Left ventricle myocardium inferior (tissue), 1 donor: Measurements from ENCODE around the gene VWA8. TPM values are rescaled to one million over a fixed set of nuclear protein-coding genes. Genes with fewer than 3 reads are reported as not detected.

Source experiments
- DNase-seq: peaks from one replicate; pipeline ENCODE4 v3.0.0-alpha.2; 2020
- H3K27ac ChIP-seq: fragments of 200-600 bp; replicated peaks from 2 replicates; pipeline ENCODE4 v1.8.0; 2021
- H3K27me3 ChIP-seq: fragments of 200-600 bp; 2 replicates; pipeline ENCODE4 v1.8.0; 2021; ENCODE audit warnings: low read depth
- H3K36me3 ChIP-seq: fragments of 200-600 bp; 2 replicates; pipeline ENCODE4 v1.8.0; 2021
- H3K4me1 ChIP-seq: fragments of 200-600 bp; 2 replicates; pipeline ENCODE4 v1.8.0; 2021
- H3K4me3 ChIP-seq: fragments of 200-600 bp; 2 replicates; pipeline ENCODE4 v1.8.0; 2021; ENCODE audit warnings: mild to moderate bottlenecking, moderate library complexity
- H3K9me3 ChIP-seq: fragments of 200-600 bp; replicated peaks from 2 replicates; pipeline ENCODE4 v1.8.0; 2021
- CTCF ChIP-seq: fragments of 200-600 bp; IDR thresholded peaks from 2 replicates; pipeline ENCODE4 v1.8.0; 2021; ENCODE audit warnings: antibody characterized with exemption, mild to moderate bottlenecking, borderline replicate concordance
- intact Hi-C: fragments of 100-400 bp; cut with micrococcal nuclease; formaldehyde crosslinking; loops from one replicate; pipeline ENCODE4 v1.11.0; 2022
- microRNA-seq: library from miRNA; unstranded; fragments of <30 nt; microRNA quantifications from one replicate; pipeline ENCODE4 v1.2.0, GENCODE V29; 2020
- total RNA-seq: library from RNA; stranded (reverse); fragmentation: NEBNext Ultra II Directional; extraction: Animal tissue kit (Norgen Biotek cat#: 25700); gene quantifications from one replicate; pipeline ENCODE4 v1.2.1, GENCODE V29; 2021
- donor health status: DM: no; HTN: yes; CAD: no; lungs with severe emphysema.

The VWA8 gene
- total RNA-seq, 1 donor from 2014 or later: 51.0 TPM

- DNase-seq: no peak
- no peak overlapping the region for H3K27ac ChIP-seq
- no peak overlapping the region for H3K4me3 ChIP-seq
- H3K4me1 ChIP-seq: no peaks in the 10 kb centered on the region
- no peaks in the 10 kb centered on the region for H3K36me3 ChIP-seq
- TF ChIP-seq CTCF: no peak
- H3K9me3 ChIP-seq: no peaks in the 10 kb centered on the region
- no peaks in the 10 kb centered on the region for H3K27me3 ChIP-seq
- intact Hi-C loops: no loop called here
Measured at GRCh38 chr13:41520660-41521630, 440.0 kb downstream of the VWA8 start.

- DNase-seq: no peak
- intact Hi-C loops: no loop called here
- Histone ChIP-seq H3K27me3 (no peaks in the 10 kb centered on the region), H3K36me3 (no peaks in the 10 kb centered on the region), H3K9me3 (no peaks in the 10 kb centered on the region), H3K27ac (no peak overlapping the region), H3K4me3 (no peak overlapping the region), H3K4me1 (no peaks in the 10 kb centered on the region)
- TF ChIP-seq CTCF: no peak
Measured at GRCh38 chr13:41520016-41520659, 440.8 kb downstream of the VWA8 start.

Small RNA genes within 50 kb of the gene (microRNA-seq; reads per million reads assigned to microRNA genes)
- not detected for gene MIR5006

Other genes with a start within 250 kb of the VWA8 start
- gene DGKH, start 87.5 kb upstream of the VWA8 start, total RNA-seq: 4.8 TPM